ENCODE results near the gene MCCC2. TPM values are rescaled to one million over a fixed set of nuclear protein-coding genes. Genes with fewer than 3 reads are reported as not detected.
"Not testable (repeated sequence)": the region's sequence is repeated elsewhere in the genome, so short reads cannot be mapped to it uniquely, and the experiment has no call there.

MCCC2 gene
- 10 to 100 TPM; 32.8 to 73.5 (median 37.4) TPM for total RNA-seq

GRCh38 chr5:71586941-71587765 is at the start of gene MCCC2:
Gene MCCC2 (plus strand): TSS chr5:71587340. CDS start chr5:71587426, 86 bp downstream.
- ATAC-seq (ENCODE audit: low FRiP score), result peak; percentile 100
- peak; percentile 95 for DNase-seq (ENCODE audit: low spot score)
- TF ChIP-seq CTCF (IDR thresholded peaks at IDR 0.05), result no peak

GRCh38 chr5:71537687-71538086 is 49.5 kb upstream of the MCCC2 start:
- TF ChIP-seq CTCF (IDR thresholded peaks at IDR 0.05), result no peak
- ATAC-seq (ENCODE audit: low FRiP score) (no peak), DNase-seq (ENCODE audit: low spot score) (no peak)

- not testable (repeated sequence) for ATAC-seq (ENCODE audit: low FRiP score); DNase-seq (ENCODE audit: low spot score)
Measured at GRCh38 chr5:71550885-71551284, 36.3 kb upstream of the MCCC2 start.

- ATAC-seq (ENCODE audit: low FRiP score); DNase-seq (ENCODE audit: low spot score): not testable (repeated sequence)
Measured at GRCh38 chr5:71551582-71551981, 35.6 kb upstream of the MCCC2 start.

- not testable (repeated sequence) for ATAC-seq (ENCODE audit: low FRiP score); DNase-seq (ENCODE audit: low spot score)
Measured at GRCh38 chr5:71552026-71552749, 35.0 kb upstream of the MCCC2 start.

- ATAC-seq (ENCODE audit: low FRiP score) (no peak), DNase-seq (ENCODE audit: low spot score) (no peak)
- TF ChIP-seq CTCF (IDR thresholded peaks at IDR 0.05), result no peak
Measured at GRCh38 chr5:71563161-71563560, 24.0 kb upstream of the MCCC2 start.

- no peak for TF ChIP-seq CTCF (IDR thresholded peaks at IDR 0.05)
- ATAC-seq (ENCODE audit: low FRiP score), result no peak
- DNase-seq (ENCODE audit: low spot score), result no peak
Measured at GRCh38 chr5:71564895-71565294, 22.2 kb upstream of the MCCC2 start.

- ATAC-seq (ENCODE audit: low FRiP score), result no peak
- DNase-seq (ENCODE audit: low spot score), result no peak
- TF ChIP-seq CTCF (IDR thresholded peaks at IDR 0.05), result no peak
Measured at GRCh38 chr5:71569748-71570509, 17.2 kb upstream of the MCCC2 start.

GRCh38 chr5:71571811-71572210 is 15.3 kb upstream of the MCCC2 start:
- DNase-seq (ENCODE audit: low spot score); ATAC-seq (ENCODE audit: low FRiP score): not testable (repeated sequence)
